Astrocyte (in vitro differentiated cells and primary cell): ENCODE data around the gene DNHD1. TPM values are rescaled to one million over a fixed set of nuclear protein-coding genes. Genes with fewer than 3 reads are reported as not detected.

Experiments
- DNase-seq: peaks from one replicate; pipeline ENCODE4 v3.0.0-alpha.2; 2010; ENCODE audit warnings: low read depth
- FAIRE-seq: peaks from 2 replicates; lab custom pipeline; 2011; peaks lifted over from hg19 to GRCh38; lab: Jason Lieb, UNC
- H2AFZ ChIP-seq: 2 replicates; pipeline ENCODE4 v1.6.0; 2012; ENCODE audit warnings: low read depth, low read length, inconsistent platforms
- H3K27ac ChIP-seq: 2 replicates; pipeline ENCODE4 v1.5.1; 2011; ENCODE audit warnings: low read depth, low read length, inconsistent platforms
- H3K27me3 ChIP-seq: 2 replicates; pipeline ENCODE4 v1.6.0; 2011; ENCODE audit warnings: low read length, inconsistent platforms; ENCODE audit not compliant: insufficient read depth
- H3K36me3 ChIP-seq: 2 replicates; pipeline ENCODE4 v1.5.1; 2011; ENCODE audit warnings: low read length, inconsistent platforms; ENCODE audit not compliant: insufficient read depth
- H3K4me1 ChIP-seq: 2 replicates; pipeline ENCODE4 v1.5.1; 2011; ENCODE audit warnings: low read length, inconsistent platforms; ENCODE audit not compliant: insufficient read depth
- H3K4me2 ChIP-seq: 2 replicates; pipeline ENCODE4 v1.6.0; 2012; ENCODE audit warnings: low read length, inconsistent platforms
- H3K4me3 ChIP-seq: 2 replicates; pipeline ENCODE4 v1.5.1; 2011; ENCODE audit warnings: low read depth, mild to moderate bottlenecking, low read length, inconsistent platforms; ENCODE audit not compliant: insufficient read depth
- H3K79me2 ChIP-seq: 2 replicates; pipeline ENCODE4 v1.6.0; 2012; ENCODE audit warnings: mild to moderate bottlenecking, low read length, inconsistent platforms; ENCODE audit not compliant: insufficient read depth
- H3K9ac ChIP-seq: 2 replicates; pipeline ENCODE4 v1.6.0; 2012; ENCODE audit warnings: mild to moderate bottlenecking, low read length, inconsistent platforms
- H3K9me3 ChIP-seq: 2 replicates; pipeline ENCODE4 v1.5.1; 2012; ENCODE audit warnings: low read depth, mild to moderate bottlenecking, low read length, inconsistent platforms; ENCODE audit not compliant: insufficient read depth
- H4K20me1 ChIP-seq: 2 replicates; pipeline ENCODE4 v1.6.0; 2012; ENCODE audit warnings: low read length, inconsistent platforms; ENCODE audit not compliant: insufficient read depth
- H3K27ac Mint-ChIP-seq: one replicate; pipeline ENCODE4 v1.8.0; 2021; ENCODE audit warnings: mild to moderate bottlenecking, mixed read lengths; ENCODE audit not compliant: unreplicated experiment
- H3K27me3 Mint-ChIP-seq: one replicate; pipeline ENCODE4 v1.8.0; 2021; ENCODE audit warnings: low read depth, mixed read lengths; ENCODE audit not compliant: unreplicated experiment
- H3K36me3 Mint-ChIP-seq: one replicate; pipeline ENCODE4 v1.8.0; 2021; ENCODE audit warnings: low read depth, mixed read lengths; ENCODE audit not compliant: unreplicated experiment
- H3K4me1 Mint-ChIP-seq: one replicate; pipeline ENCODE4 v1.8.0; 2021; ENCODE audit warnings: low read depth, mixed read lengths; ENCODE audit not compliant: unreplicated experiment
- H3K4me3 Mint-ChIP-seq: one replicate; pipeline ENCODE4 v1.8.0; 2021; ENCODE audit warnings: mild to moderate bottlenecking, moderate library complexity, mixed read lengths; ENCODE audit not compliant: unreplicated experiment
- H3K9me3 Mint-ChIP-seq: one replicate; pipeline ENCODE4 v1.8.0; 2021; ENCODE audit warnings: mild to moderate bottlenecking, mixed read lengths; ENCODE audit not compliant: unreplicated experiment
- EZH2 ChIP-seq: IDR thresholded peaks from 2 replicates; pipeline ENCODE4 v1.6.1; 2012; ENCODE audit warnings: mild to moderate bottlenecking, low read length, inconsistent platforms; ENCODE audit not compliant: insufficient read depth
- total RNA-seq: library from RNA; stranded (reverse); gene quantifications from 2 replicates; pipeline ENCODE4 v1.2.1, GENCODE V29; 2021
- TF ChIP-seq, protein P1 (sequence below): IDR thresholded peaks from 2 replicates; pipeline ENCODE4 v1.5.1; 2011; ENCODE audit warnings: low read depth, mild to moderate bottlenecking, inconsistent platforms, low read length, moderate library complexity; ENCODE audit not compliant: insufficient read depth

Gene DNHD1
- total RNA-seq, 1 donor from 2014 or later, result 8.2 TPM

- FAIRE-seq (no peak), DNase-seq (peak; percentile 43)
- no peak overlapping the region for H3K4me3 ChIP-seq
- H3K27me3 ChIP-seq, result no peaks in the 10 kb centered on the region
- H3K9me3 ChIP-seq, result no peaks in the 10 kb centered on the region
- Mint-ChIP-seq H3K27me3 (no peaks in the 10 kb centered on the region), H3K9me3 (no peaks in the 10 kb centered on the region), H3K4me1 (peaks cover 5% of the 10 kb centered on the region), H3K27ac (no peak overlapping the region), H3K36me3 (peaks cover 7% of the 10 kb centered on the region), H3K4me3 (no peak overlapping the region)
- TF ChIP-seq, protein P1, sequence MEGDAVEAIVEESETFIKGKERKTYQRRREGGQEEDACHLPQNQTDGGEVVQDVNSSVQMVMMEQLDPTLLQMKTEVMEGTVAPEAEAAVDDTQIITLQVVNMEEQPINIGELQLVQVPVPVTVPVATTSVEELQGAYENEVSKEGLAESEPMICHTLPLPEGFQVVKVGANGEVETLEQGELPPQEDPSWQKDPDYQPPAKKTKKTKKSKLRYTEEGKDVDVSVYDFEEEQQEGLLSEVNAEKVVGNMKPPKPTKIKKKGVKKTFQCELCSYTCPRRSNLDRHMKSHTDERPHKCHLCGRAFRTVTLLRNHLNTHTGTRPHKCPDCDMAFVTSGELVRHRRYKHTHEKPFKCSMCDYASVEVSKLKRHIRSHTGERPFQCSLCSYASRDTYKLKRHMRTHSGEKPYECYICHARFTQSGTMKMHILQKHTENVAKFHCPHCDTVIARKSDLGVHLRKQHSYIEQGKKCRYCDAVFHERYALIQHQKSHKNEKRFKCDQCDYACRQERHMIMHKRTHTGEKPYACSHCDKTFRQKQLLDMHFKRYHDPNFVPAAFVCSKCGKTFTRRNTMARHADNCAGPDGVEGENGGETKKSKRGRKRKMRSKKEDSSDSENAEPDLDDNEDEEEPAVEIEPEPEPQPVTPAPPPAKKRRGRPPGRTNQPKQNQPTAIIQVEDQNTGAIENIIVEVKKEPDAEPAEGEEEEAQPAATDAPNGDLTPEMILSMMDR, result no peak
- TF ChIP-seq EZH2, result no peak
- peak overlapping the region; percentile 46 for H2AFZ ChIP-seq
- H3K9ac ChIP-seq, result no peak overlapping the region
- H3K79me2 ChIP-seq, result peaks cover 45% of the 10 kb centered on the region
- H3K27ac ChIP-seq, result no peak overlapping the region
- no peak overlapping the region for H3K4me2 ChIP-seq
- H3K36me3 ChIP-seq, result peaks cover 4% of the 10 kb centered on the region
- peaks cover 10% of the 10 kb centered on the region for H3K4me1 ChIP-seq
- H4K20me1 ChIP-seq, result peaks cover 42% of the 10 kb centered on the region
Observed at GRCh38 chr11:6468712-6469495, 28.2 kb upstream of the DNHD1 start.

DNA sequence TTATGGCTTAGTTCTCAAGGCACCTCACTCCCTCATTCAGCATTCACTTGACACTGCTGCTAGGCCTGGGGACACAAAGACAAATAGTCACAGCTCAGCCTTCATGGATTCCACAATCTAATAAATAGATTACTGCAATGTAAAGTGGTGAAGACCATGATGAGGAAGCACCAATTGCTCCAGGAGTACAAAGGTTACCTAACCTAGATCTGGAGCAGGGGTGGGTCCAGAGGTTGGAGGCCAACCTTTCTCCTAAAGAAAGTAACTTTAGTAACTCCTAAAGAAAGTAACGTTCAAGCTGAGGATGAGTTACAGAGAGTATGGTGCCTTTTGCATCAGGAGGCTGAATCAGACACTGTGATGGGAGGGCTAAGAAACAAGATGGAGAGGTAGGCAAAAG is 27.5 kb upstream of the DNHD1 start:
- Mint-ChIP-seq H3K27ac (no peak overlapping the region), H3K4me3 (no peak overlapping the region), H3K36me3 (peaks cover 6% of the 10 kb centered on the region), H3K4me1 (peaks cover 9% of the 10 kb centered on the region), H3K9me3 (no peaks in the 10 kb centered on the region), H3K27me3 (no peaks in the 10 kb centered on the region)
- Histone ChIP-seq H2AFZ (peak overlapping the region; percentile 14), H3K36me3 (no peaks in the 10 kb centered on the region), H3K4me1 (peaks cover 14% of the 10 kb centered on the region), H3K9me3 (no peaks in the 10 kb centered on the region), H3K4me2 (no peak overlapping the region), H3K4me3 (no peak overlapping the region), H3K9ac (no peak overlapping the region), H4K20me1 (peaks cover 42% of the 10 kb centered on the region), H3K27me3 (no peaks in the 10 kb centered on the region), H3K79me2 (peaks cover 45% of the 10 kb centered on the region), H3K27ac (no peak overlapping the region)
- DNase-seq, result no peak
- no peak for TF ChIP-seq EZH2
- TF ChIP-seq, protein P1, result no peak
- FAIRE-seq, result no peak

DNA sequence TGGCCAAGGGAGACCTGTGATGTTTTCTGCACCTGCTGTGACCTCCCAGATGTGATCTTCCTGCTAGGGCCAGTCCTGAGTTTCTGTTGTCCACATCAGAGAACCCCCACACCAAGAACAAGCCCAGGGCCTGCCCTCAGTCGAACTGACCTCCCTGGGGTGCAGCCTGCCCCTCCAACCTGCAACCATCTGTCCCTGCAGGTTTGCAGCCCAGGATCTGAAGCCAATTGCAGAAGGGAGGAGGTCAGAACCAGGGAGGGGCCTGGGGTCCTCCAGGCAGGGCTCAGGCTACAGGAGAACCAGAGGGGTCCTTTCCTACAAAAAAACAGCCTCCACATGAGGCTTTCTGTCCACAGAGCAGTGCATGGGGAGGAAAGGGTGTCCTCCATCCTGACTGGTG is 24.1 kb upstream of the DNHD1 start:
- peak overlapping the region; percentile 80 for H3K4me3 Mint-ChIP-seq
- TF ChIP-seq, protein P1, result no peak
- no peak for TF ChIP-seq EZH2
- no peak overlapping the region for H3K27ac Mint-ChIP-seq
- H3K4me3 ChIP-seq, result peak overlapping the region; percentile 51
- peaks cover 10% of the 10 kb centered on the region for H3K4me1 Mint-ChIP-seq
- H3K9me3 Mint-ChIP-seq, result no peaks in the 10 kb centered on the region
- no peak overlapping the region for H2AFZ ChIP-seq
- H3K9ac ChIP-seq, result peak overlapping the region; percentile 59
- H3K27me3 ChIP-seq, result no peaks in the 10 kb centered on the region
- H3K27ac ChIP-seq, result no peak overlapping the region
- H3K79me2 ChIP-seq, result peaks cover 41% of the 10 kb centered on the region
- H3K36me3 ChIP-seq, result peaks cover 10% of the 10 kb centered on the region
- FAIRE-seq, result no peak
- H3K4me1 ChIP-seq, result peaks cover 15% of the 10 kb centered on the region
- peak overlapping the region; percentile 99 for H3K4me2 ChIP-seq
- peaks cover 30% of the 10 kb centered on the region for H4K20me1 ChIP-seq
- H3K36me3 Mint-ChIP-seq, result peaks cover 9% of the 10 kb centered on the region
- no peaks in the 10 kb centered on the region for H3K27me3 Mint-ChIP-seq
- no peaks in the 10 kb centered on the region for H3K9me3 ChIP-seq
- no peak for DNase-seq
